K562 (cell line): Measurements from ENCODE around the gene ZNF74. TPM values are rescaled to one million over a fixed set of nuclear protein-coding genes. Genes with fewer than 3 reads are reported as not detected.

Source experiments
- BRD4 ChIP-seq: fragments of 200-600 bp; sonication (generic); IDR thresholded peaks from 2 replicates; pipeline ENCODE4 v1.6.1; 2017; ENCODE audit warnings: inconsistent platforms
- CCAR2 ChIP-seq: fragments of 200-400 bp; formaldehyde crosslinking; IDR thresholded peaks from 2 replicates; pipeline ENCODE4 v1.6.1; 2017; ENCODE audit warnings: mild to moderate bottlenecking, low read depth, low read length
- DPF2 ChIP-seq: fragments of 450-650 bp; IDR thresholded peaks from 2 replicates; pipeline ENCODE4 v1.6.1; 2016
- ETV6 ChIP-seq, 3 experiments: fragments of 150-350 bp in 1 of 3; sonication (generic) in 1 of 3; formaldehyde crosslinking in 1 of 3; IDR thresholded peaks; 2 replicates each; pipeline versions ENCODE4 v1.6.1 to v1.8.0; 2014 to 2022; ENCODE audit warnings: borderline replicate concordance in 2 of 3, low read depth in 2 of 3, antibody characterized with exemption in 1 of 3, low read length in 1 of 3, mild to moderate bottlenecking in 1 of 3, missing genetic modification reagents in 1 of 3
- HSF4 ChIP-seq: fragments of 250-450 bp; sonication (Bioruptor Pico); IDR thresholded peaks from 2 replicates; pipeline ENCODE4 v2.1.2; 2022; ENCODE audit warnings: mild to moderate bottlenecking, moderate library complexity, borderline replicate concordance
- ILK ChIP-seq: fragments of 450-650 bp; IDR thresholded peaks from 2 replicates; pipeline ENCODE4 v1.6.1; 2016; ENCODE audit warnings: missing genetic modification characterization, low read depth, mild to moderate bottlenecking, missing compliant biosample characterization, moderate library complexity, borderline replicate concordance
- MBD1 ChIP-seq: fragments of 250-450 bp; sonication (Bioruptor Pico); IDR thresholded peaks from 2 replicates; pipeline ENCODE4 v1.8.0; 2022; ENCODE audit warnings: inconsistent platforms
- MTA3 ChIP-seq: fragments of 450-650 bp; formaldehyde crosslinking; IDR thresholded peaks from 2 replicates; pipeline ENCODE4 v1.6.1; 2017; ENCODE audit warnings: mild to moderate bottlenecking, borderline replicate concordance
- NFATC3 ChIP-seq: fragments of 450-650 bp; IDR thresholded peaks from 2 replicates; pipeline ENCODE4 v1.6.1; 2017; ENCODE audit warnings: mild to moderate bottlenecking
- NFIC ChIP-seq: fragments of 450-650 bp; IDR thresholded peaks from 2 replicates; pipeline ENCODE4 v1.6.1; 2017; ENCODE audit warnings: mild to moderate bottlenecking, inconsistent platforms
- TSC22D4 ChIP-seq: fragments of 450-650 bp; IDR thresholded peaks from 2 replicates; pipeline ENCODE4 v1.6.1; 2016; ENCODE audit warnings: missing genetic modification characterization, missing biosample characterization, control low read depth
- ZNF134 ChIP-seq: fragments of 250-450 bp; sonication (Bioruptor Pico); conservative IDR thresholded peaks from 2 replicates; pipeline ENCODE4 v1.4.0; 2020
- ZNF165 ChIP-seq: fragments of 250-450 bp; sonication (Bioruptor Pico); IDR thresholded peaks from 2 replicates; pipeline ENCODE4 v1.4.0; 2020; ENCODE audit warnings: borderline replicate concordance
- ZNF175 ChIP-seq: fragments of 200-800 bp; sonication (Bioruptor generic); IDR thresholded peaks from 2 replicates; pipeline ENCODE4 v1.6.1; 2016; ENCODE audit warnings: low read depth, mild to moderate bottlenecking, missing genetic modification characterization, missing compliant biosample characterization
- ZNF384 ChIP-seq: IDR thresholded peaks from 2 replicates; pipeline ENCODE4 v1.6.1; 2012; ENCODE audit warnings: low read depth, low read length, improper control_type of control experiment
- ZNF561 ChIP-seq: fragments of 450-650 bp; formaldehyde crosslinking; conservative IDR thresholded peaks from 2 replicates; pipeline ENCODE4 v1.4.0; 2020; ENCODE audit warnings: mild to moderate bottlenecking, moderate library complexity
- polyA plus RNA-seq, 8 experiments: library from polyadenylated mRNA; depleted of rRNA in 4 of 8; stranded (reverse) in 5 of 8; unstranded in 3 of 8; fragments of >200 nt; fragmentation: Nextera tagmentation in 2 of 8; fragmentation: Illumina TruSeq in 1 of 8; extraction: Ambion mirVana in 2 of 8; extraction: Trizol in 1 of 8; gene quantifications; 2 replicates each; pipeline versions ENCODE4 v1.2.1 to v1.2.3, GENCODE V29; 2011 to 2014; ENCODE audit warnings: inconsistent platforms in 1 of 8, missing spikeins in 1 of 8
- total RNA-seq, 7 experiments: library from RNA; depleted of rRNA in 6 of 7; stranded (reverse); fragments of >200 nt in 6 of 7; fragmentation: Illumina TruSeq in 2 of 7; extraction: Trizol in 2 of 7; gene quantifications; 2 replicates each; pipeline versions ENCODE4 v1.2.1 to v1.2.3, GENCODE V29; 2011 to 2021; ENCODE audit warnings: low replicate concordance in 1 of 7
- TF ChIP-seq, protein P1 (sequence below), 2 experiments: fragments of 450-650 bp; IDR thresholded peaks; 2 replicates each; pipeline ENCODE4 v1.6.1; 2016; ENCODE audit warnings: mild to moderate bottlenecking in 2 of 2, borderline replicate concordance in 1 of 2, low read depth in 1 of 2, moderate library complexity in 1 of 2

ZNF74 gene
- total and polyA plus RNA-seq, 9 of the 15 experiments (the other 6 are each of a cell fraction or from before 2014, with no cell fraction given), result 2.4 to 53.5 (median 31.5) TPM

DNA sequence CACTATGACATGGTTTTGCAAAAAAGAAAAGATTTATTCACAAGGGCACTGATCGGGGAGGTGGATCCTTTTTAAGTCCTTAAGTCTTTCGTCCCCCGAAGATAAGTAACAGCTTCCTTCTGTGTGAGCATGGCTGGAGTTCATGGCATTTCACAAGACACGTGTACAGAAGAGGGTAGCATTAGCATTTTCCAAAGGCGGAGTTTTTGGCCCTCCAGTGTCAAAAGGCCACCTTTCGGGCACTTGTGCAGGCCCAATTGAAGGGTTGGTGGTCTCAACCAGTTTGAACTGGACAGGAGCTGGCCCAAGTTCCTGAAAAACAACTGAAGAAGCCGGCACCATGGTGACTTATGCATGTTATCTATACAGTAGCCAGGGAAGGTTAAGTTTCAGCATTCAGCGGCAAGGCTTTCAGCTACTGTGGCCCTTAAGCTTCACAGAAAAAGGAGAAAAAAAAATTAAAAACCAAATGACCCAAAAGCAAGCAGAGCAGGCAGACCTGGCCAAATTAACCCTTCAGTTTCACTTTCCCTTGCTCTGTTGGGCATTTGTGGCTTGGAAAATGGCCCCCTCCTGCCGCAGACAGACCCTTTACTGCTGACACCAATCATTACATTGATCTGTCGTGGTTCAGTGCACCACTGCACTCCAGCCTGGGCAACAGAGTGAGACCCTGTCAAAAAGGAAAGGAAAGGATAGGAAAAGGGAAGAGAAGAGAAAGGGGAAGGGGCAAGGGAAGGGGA is 18.7 kb downstream of the ZNF74 start (continued):
- TF ChIP-seq NFATC3 (0 out of 2 replicates have a peak, but pooled peaks have one; percentile 3), HSF4 (0 out of 2 replicates have a peak, but pooled peaks have one; percentile 49), ETV6 (IDR thresholded peaks at IDR 0.05; ENCODE audit: borderline replicate concordance in 1 of 2, low read depth in 2 of 2, low read length in 1 of 2) (no peak; a peak in 1 of 4 replicates), ETV6 (CRISPR knock-in tag; IDR thresholded peaks at IDR 0.05; ENCODE audit: borderline replicate concordance) (no peak), ZNF165 (0 out of 2 replicates have a peak, but pooled peaks have one; percentile 35), DPF2 (peak; percentile 63; the same call in 1 of the 2 replicates), MTA3 (0 out of 2 replicates have a peak, but pooled peaks have one; percentile 39), ZNF561 (CRISPR knock-in tag) (0 out of 2 replicates have a peak, but pooled peaks have one; percentile 44), NFIC (no peak), ZNF175 (CRISPR knock-in tag) (no peak; the same call in 1 of the 2 replicates), ILK (tag) (no peak), ZNF134 (no peak), BRD4 (0 out of 2 replicates have a peak, but pooled peaks have one; percentile 84), CCAR2 (no peak), ZNF384 (peak; percentile 42; the same call in 1 of the 2 replicates), MBD1 (CRISPR knock-in tag) (peak; percentile 76; the same call in 1 of the 2 replicates), TSC22D4 (tag) (peak; percentile 91)
- TF ChIP-seq, protein P1, sequence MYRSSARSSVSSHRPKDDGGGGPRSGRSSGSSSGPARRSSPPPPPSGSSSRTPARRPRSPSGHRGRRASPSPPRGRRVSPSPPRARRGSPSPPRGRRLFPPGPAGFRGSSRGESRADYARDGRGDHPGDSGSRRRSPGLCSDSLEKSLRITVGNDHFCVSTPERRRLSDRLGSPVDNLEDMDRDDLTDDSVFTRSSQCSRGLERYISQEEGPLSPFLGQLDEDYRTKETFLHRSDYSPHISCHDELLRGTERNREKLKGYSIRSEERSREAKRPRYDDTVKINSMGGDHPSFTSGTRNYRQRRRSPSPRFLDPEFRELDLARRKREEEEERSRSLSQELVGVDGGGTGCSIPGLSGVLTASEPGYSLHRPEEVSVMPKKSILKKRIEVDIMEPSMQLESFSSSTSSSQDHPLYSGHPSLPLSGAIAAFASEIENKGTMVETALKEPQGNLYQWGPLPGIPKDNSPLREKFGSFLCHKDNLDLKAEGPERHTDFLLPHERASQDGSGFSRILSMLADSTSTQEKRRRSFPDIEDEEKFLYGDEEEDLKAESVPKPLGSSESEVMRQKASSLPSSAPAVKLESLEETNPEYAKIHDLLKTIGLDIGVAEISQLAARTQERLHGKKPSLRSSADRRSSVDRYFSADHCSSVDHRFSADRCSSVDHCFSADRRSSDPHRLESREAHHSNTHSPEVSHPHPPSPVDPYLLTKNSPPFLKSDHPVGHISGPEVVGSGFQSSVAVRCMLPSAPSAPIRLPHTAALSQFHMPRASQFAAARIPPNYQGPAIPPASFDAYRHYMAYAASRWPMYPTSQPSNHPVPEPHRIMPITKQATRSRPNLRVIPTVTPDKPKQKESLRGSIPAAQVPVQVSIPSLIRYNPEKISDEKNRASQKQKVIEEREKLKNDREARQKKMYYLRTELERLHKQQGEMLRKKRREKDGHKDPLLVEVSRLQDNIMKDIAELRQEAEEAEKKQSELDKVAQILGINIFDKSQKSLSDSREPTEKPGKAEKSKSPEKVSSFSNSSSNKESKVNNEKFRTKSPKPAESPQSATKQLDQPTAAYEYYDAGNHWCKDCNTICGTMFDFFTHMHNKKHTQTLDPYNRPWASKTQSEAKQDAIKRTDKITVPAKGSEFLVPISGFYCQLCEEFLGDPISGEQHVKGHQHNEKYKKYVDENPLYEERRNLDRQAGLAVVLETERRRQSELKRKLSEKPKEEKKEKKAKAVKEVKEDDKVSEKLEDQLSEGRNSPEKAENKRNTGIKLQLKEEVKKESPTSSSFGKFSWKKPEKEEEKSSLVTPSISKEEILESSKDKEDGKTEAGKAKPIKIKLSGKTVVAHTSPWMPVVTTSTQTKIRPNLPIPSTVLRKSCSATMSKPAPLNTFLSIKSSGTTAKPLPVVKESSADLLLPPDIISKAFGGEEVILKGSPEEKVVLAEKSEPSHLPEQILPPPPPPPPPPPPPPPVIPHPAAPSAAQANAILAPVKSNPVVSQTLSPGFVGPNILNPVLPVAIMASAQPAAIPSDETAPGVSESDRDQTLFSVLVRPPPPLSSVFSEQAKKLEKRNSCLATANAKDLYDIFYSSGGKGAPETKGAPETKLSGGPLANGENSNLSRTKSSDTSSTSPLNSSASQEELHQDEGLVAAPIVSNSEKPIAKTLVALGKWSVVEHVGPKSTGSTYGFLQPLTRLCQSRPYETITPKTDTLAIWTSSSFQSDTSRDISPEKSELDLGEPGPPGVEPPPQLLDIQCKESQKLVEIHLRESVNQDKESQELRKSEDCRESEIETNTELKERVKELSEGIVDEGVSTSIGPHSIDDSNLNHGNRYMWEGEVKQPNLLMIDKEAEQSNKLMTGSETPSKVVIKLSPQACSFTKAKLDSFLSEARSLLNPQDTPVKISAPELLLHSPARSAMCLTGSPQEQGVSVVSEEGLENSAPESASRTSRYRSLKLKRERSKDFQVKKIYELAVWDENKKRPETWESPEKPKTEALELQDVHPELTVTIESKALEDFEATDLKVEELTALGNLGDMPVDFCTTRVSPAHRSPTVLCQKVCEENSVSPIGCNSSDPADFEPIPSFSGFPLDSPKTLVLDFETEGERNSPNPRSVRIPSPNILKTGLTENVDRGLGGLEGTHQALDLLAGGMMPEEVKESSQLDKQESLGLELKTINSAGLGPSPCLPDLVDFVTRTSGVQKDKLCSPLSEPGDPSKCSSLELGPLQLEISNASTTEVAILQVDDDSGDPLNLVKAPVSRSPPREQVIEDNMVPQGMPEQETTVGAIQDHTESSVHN (IDR thresholded peaks at IDR 0.05; ENCODE audit: borderline replicate concordance in 1 of 2, low read depth in 1 of 2), result 0 out of 4 replicates have a peak, but pooled peaks of 1 of the 2 experiments have one; percentile 18
